NAMALWA (cell line): ENCODE data around the gene CHST14.
"Not testable (repeated sequence)": the region's sequence is repeated elsewhere in the genome, so short reads cannot be mapped to it uniquely, and the experiment has no call there.

ENCODE experiments used
- DNase-seq: peaks from one replicate; pipeline ENCODE4 v3.0.0-alpha.2; 2015; ENCODE audit warnings: low spot score

Gene CHST14

GRCh38 chr15:40440743-40441564 lies 29.8 kb upstream of the CHST14 start, which contains the start of gene BAHD1:
Gene BAHD1, plus strand, starts transcription at chr15:40440953. Its CDS starts 17,512 bp downstream, at chr15:40458465.
- peak; percentile 94 for DNase-seq

- peak; percentile 47 for DNase-seq
Measured at GRCh38 chr15:40441565-40442531, 28.9 kb upstream of the CHST14 start.

DNA sequence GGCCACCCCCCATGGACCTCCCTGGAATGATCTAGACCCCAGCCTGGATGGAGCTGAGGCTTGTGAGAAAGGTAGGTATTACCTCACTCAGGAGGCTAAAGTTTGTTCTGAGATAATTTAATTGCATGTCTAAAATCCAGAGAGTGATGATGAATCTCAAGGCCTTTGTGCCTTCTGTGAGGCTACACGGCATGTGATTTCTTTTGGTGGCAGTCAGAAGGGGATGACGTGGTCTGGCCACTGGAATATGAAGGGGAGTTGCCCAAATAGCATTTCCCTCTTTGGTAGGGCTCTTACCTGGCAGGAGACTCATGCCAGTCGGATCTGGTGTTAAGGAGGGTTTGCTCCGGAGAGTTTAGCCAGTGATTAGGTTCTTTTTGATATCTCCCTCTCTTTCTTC lies 27.5 kb upstream of the CHST14 start:
- no peak for DNase-seq

GRCh38 chr15:40443846-40444245 lies 26.9 kb upstream of the CHST14 start:
- DNase-seq: no peak

DNA sequence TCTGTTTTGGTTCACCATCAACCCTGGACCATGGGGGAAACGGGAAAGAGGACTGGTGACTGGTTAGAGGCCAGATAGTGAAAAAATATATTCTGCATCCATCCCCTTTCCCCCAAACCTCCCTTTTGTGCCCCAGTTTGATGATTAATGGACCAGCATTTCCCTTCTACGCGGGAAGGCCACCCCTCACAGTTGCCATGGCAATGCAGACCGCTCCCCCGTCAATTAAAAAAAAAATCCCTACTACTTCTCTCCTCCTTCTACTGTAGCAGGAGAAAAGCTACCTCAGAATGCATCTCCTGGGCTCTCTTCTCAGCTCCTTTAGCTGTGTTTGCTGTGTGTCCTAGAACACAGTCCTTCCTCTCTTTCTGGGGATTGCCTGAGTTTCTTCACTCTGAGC lies 26.0 kb upstream of the CHST14 start:
- DNase-seq: no peak

GRCh38 chr15:40445421-40445922 lies 25.3 kb upstream of the CHST14 start:
- no peak for DNase-seq

DNA sequence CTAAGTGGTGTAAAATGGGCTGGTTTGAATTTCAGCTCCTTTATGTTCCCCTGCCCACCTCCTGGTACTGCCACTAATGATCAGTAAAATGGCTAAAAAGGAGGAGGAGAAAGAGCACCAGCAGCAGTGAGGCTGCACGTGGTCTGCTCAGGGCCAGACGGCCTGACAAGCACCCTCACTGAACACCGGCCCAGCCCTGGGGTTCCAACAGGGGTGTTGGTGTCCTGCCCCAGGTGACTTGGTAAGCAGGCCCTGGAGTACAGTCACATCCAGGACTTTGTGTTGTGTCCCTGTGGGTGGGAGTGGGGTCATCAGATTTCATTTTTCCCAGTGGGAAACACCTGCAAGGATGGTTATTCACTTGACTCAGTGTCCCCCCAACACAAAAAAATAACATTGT lies 24.6 kb upstream of the CHST14 start:
- DNase-seq: no peak

DNA sequence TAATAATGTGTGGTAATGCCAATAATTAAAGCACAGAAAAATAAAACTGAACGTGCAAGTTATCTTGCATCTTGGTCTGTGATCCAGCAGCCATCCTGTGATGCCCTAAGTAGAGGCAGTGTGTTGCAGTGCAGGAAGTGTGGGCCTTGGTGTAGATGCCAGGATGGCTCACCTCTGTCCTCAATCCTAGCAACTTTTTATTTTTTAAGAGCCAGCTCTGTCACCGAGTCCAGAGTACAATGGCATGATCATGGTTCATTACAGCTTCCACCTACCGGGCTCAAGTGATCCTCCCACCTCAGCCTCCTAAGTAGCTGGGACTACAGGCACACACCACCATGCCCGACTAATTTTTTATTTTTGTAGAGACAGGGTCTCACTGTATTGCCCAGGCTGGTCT lies 22.4 kb upstream of the CHST14 start:
- DNase-seq: no peak

DNA sequence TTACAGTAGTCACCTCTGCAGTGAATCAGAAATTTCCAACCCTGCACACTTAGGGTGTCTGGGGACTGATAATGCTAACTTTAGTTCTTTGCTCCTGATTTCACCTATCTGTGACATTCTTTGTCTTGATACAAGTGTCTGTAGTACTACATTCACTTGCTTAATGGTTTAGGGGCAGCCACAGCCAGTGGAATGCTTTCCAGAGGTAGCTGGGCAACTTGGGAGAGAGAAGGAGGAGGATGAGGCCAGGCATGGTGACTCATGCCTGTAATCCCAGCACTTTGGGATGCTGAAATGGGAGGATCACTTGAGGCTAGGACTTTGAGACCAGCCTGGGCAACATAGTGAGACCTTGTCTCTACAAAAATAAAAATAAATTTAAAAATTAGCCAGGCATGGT lies 21.5 kb upstream of the CHST14 start:
- no peak for DNase-seq

GRCh38 chr15:40450047-40450446 lies 20.7 kb upstream of the CHST14 start:
- no peak for DNase-seq

DNA sequence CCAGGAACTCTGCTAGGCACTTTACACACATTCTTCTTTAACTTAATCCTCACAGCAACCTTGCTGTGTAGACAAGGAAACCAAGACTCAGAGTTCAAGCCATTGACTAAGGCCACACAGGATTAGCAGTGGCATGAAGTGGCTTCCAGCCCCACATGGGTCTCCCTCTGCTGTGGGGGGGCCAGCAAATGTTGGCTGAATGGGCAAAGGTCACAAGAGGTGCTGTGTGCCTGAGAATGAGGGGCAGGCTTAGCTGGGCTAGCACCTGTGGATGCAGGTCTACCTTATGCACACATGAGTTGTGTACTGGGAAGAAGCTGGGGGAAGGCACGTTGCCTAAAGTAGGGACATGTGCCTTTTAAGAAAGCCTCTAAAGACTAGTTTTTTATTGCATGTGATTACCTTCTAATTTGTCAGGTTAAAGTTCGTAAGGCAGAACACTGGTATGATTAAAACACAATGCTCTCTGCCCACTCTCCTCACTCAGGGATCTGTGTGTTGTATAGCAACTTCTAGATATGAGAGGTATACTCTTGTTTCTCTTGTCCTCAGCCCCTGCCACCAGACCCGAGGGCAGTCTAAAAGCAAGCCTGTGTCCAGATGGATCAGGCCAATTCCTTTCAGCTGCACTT lies 19.1 kb upstream of the CHST14 start:
- no peak for DNase-seq

- DNase-seq: no peak
Measured at GRCh38 chr15:40452296-40453090, 18.3 kb upstream of the CHST14 start.

- DNase-seq: not testable (repeated sequence)
Measured at GRCh38 chr15:40453941-40454340, 16.8 kb upstream of the CHST14 start.

DNA sequence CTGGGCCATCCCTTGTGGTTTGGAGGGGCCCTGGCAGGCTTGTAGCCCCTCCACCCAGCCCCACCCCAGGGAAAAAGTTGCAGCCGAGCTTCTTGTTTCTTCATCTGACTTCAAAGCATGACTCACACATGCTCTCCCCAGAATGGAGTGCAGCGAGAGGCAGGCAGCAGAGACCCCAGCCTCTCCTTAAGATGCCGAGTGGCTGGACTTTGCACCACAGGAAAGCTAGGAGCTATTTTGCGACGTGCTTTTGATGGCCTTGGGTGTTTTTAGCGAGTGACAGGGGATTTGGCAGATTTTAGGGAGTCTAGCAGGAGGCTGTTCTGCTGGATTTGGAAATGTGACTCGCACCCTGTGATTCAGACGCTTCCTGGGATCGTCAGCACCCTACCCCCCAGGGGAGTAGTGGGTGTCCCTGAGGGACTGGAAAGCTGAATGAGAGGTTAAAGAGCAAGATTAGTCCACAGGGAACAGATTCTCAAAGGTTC lies 15.8 kb upstream of the CHST14 start:
- no peak for DNase-seq

GRCh38 chr15:40456299-40456712 lies 14.5 kb upstream of the CHST14 start:
- DNase-seq: no peak

GRCh38 chr15:40456738-40457137 lies 14.0 kb upstream of the CHST14 start:
- DNase-seq: no peak

DNA sequence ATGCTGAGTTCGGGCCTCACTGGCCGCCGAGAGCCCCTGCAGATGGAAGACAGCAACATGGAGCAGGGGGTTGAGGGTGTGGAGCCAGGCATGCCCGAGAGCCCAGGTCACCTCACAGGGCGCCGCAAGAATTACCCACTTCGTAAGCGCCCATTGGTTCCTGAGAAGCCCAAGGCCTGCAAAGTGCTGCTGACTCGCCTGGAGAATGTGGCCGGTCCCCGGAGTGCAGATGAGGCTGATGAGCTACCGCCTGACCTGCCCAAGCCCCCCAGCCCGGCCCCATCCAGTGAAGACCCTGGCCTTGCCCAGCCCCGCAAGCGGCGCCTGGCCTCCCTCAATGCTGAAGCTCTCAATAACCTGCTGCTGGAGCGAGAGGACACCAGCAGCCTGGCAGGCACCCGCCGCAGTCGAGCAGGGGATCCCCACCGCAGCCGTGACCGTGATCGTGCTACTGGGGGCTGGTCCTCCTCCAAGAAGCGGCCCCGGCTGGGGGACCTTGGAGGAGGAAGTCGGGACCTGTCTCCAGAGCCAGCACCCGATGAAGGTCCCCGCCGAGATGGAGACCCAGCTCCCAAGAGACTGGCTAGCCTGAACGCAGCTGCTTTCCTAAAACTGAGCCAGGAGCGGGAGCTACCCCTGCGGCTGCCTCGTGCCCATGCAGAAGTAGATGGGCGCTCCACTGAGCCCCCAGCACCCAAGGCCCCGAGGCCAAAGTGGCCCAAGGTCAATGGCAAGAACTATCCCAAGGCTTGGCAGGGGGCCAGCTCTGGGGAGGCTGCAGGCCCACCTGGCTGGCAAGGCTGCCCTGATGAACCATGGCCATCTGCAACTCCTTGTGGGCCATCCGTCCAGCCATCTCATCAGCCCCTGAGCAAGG lies 12.1 kb upstream of the CHST14 start:
- no peak for DNase-seq

DNA sequence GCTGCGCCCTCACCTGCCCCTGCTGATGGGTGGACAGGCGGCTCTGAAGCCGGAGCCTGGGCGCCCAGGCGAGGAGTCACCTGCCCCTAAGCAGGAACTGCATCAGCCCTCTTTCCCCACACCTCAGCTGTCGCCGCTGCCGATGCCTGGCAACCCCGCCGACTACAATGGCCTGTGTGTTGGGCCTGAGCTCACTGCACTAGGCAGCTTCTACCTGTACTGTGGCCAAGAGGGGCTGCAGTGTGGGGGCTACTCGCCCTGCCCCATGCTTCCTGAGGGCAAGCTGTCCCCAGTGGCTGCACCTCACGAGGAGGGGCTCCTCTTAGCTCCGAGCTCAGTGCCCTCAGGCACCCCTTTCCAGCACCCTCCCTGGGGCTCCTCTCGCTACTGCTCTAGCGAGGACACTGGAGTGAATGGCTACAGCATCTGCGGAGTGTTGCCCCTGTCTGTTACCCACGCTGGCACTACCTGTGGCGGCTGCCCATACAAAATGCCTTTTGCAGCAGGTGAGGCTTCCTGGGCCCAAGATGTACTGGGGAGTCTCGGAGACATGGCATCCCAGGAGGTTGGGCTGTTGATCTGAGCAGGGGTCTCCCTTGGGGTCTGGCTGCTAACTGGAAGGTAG lies 11.3 kb upstream of the CHST14 start:
- DNase-seq: no peak

- no peak for DNase-seq
Measured at GRCh38 chr15:40460404-40460803, 10.4 kb upstream of the CHST14 start.

DNA sequence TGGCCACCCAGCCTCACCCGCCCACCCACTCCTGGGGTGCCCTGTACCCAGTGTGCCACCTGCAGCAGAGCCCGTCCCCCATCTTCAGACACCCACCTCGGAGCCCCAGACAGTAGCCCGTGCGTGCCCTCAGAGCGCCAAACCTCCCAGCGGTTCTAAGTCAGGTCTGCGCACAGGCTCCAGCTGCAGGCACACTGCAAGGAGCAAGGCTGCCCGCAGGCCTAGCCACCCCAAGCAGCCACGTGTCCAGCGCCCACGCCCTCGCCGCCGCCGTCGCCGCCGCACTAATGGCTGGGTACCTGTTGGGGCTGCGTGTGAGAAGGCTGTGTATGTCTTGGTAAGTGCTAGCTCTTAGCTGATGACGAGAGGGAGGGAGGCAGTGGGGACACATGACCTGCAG lies 8.8 kb upstream of the CHST14 start:
- no peak for DNase-seq
